GM21423 (cell line): ENCODE measurements around the gene PLA2G4E.

ENCODE experiments used
- ATAC-seq: cut with Tn5 transposase; IDR thresholded peaks from one replicate; pipeline ENCODE4 v1.9.1; 2021; ENCODE audit warnings: mild to moderate bottlenecking, moderate library complexity; ENCODE audit not compliant: unreplicated experiment

PLA2G4E gene

GRCh38 chr15:41937568-41937923 lies 83.3 kb downstream of the PLA2G4E start:
- ATAC-seq: no peak

GRCh38 chr15:41936649-41937567 lies 83.9 kb downstream of the PLA2G4E start:
- ATAC-seq: peak; percentile 46

GRCh38 chr15:41936155-41936554 lies 84.7 kb downstream of the PLA2G4E start:
- ATAC-seq: no peak

DNA sequence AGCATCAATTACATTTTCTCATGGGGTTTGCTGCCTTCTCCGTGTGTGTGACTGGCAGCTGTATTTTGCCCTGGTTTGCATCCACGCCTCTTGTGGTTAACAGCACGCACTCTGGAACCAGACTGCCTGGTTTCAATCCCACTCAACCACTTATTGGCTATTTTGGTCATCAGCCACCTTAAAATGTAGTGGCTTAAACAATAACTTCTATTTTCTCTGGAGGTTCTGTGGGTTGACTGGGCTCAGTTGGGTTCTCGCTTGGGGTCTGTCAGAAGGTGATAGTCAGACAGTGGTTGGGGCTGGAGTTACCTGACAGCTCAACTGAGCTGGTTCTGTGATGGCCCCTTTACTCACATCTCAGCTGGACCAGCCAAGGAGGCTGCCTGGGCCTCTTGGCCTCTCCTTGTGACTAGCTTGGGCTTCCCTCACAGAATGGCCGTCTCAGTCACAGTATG lies 85.2 kb downstream of the PLA2G4E start:
- no peak for ATAC-seq

GRCh38 chr15:41934843-41935242 lies 86.0 kb downstream of the PLA2G4E start:
- no peak for ATAC-seq

DNA sequence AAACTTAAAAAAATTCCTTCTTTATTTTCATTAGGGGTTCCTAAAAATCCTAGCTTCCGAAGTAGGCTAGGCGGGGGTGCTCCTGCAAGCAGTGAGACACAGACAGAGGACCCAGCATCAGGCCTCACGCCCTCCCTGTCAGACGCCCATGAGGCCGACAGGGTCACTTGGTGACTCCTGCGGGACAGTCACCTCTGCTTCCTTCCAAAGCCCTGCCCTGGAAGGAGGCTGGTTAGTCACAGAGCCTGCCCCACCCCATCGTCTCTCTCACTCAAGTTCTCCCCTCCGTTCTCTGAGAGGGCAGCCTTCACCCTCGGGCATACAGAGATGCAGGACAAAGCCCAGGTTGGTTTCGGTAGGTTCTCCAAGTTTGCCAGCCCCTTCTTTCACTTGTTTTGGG lies 87.1 kb downstream of the PLA2G4E start:
- ATAC-seq: no peak

DNA sequence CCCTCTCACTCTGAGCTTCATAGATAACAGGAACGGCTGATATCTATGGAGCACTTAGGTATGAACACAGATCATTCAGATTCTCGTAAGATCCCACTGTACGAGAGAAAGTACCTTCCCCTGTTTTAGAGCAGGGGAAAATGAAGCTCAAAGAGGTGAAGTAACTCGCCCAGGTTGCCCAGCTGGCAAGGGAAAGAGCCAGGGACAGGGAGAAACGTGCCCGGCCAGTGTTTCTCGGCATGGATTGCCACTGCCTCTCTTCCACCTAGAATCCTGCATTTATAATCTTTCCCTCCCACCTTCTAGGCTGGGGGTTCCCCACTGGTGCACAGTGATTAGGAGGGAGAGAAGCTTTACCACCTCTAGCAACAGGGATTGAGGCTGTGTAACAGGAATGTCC lies 87.5 kb downstream of the PLA2G4E start:
- no peak for ATAC-seq

DNA sequence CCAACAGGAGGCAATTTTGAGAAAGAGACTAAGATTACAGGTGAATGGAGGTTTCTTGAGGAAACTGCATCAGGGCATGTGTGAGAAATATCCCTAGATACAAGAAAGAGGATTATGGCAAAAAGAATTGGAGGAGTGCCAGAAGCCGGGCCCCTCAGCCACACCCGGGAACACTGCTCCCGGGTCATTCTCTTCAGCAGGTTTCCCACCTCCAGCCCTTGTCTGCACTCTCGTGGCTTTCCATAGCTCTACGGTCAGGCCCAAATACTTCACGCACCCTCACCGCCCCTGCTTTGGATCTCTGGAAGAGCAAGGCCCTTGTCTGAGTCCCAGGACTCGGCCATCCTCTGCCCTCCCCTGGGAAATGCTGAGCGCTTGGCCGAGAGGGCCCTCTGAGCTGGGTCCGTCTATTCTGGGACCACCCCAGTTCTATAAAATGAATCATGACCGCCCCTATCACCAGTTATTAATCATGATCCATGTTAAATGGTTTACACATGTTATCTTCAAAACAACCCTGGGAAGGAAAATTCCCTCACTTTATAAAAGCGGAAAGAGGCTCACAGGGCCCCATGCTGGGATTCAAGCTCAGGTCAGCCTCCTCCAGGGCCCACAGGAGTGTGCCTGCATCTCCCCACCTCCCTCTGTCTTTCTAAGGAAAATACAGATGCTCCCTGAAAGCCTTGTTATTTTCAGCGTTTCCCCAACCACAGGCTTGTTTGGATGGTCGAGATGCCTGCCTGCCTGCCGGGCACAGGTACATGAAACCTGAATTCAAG lies 88.1 kb downstream of the PLA2G4E start:
- ATAC-seq: no peak

DNA sequence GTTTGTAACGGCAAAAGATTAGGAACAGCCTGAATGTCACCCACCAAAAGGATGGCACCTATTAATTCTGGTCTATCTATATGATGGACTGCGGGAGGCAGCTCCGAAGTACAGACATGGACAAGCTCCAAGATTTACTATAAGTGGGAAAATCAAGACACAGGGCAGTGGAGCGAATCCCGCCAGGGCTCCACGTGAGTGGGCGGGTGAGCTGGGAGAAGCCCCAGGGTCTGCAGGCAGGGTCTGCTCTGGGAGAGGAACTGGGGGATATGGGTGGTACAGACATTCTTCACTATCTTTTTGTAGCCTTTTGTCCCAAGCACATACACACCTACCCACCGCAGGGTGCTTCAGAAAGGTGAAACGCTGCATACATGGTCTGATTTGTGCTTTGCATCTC lies 88.7 kb downstream of the PLA2G4E start:
- no peak for ATAC-seq
